HCT116 (cell line): ENCODE measurements around the gene LIMK2. TPM values are rescaled to one million over a fixed set of nuclear protein-coding genes. Genes with fewer than 3 reads are reported as not detected.

Experiments used
- ATAC-seq: fragments of 200-7000 bp; cut with Tn5 transposase; 2 replicates; pipeline ENCODE4 v1.9.1; 2020; ENCODE audit warnings: mild to moderate bottlenecking, moderate library complexity
- BruUV-seq: library from RNA; stranded (reverse); fragments of 400-500 nt; replicated peaks from 2 replicates; lab custom pipeline; 2021; lab: Mats Ljungman, UMichigan
- CTCF ChIA-PET: fragments of 300-600 bp; sonication (Branson Sonifier 250); formaldehyde crosslinking; loops from one replicate; lab custom pipeline; 2021; ENCODE audit warnings: antibody characterized with exemption; lab: Charles Lee
- POLR2A ChIA-PET: fragments of 300-600, 350-600 bp; sonication (Branson Sonifier 250); formaldehyde crosslinking; loops from one replicate; lab custom pipeline; 2021; ENCODE audit warnings: antibody characterized with exemption; lab: Charles Lee
- RAD21 ChIA-PET, 2 experiments: fragments of 300-600 bp; sonication (Branson Sonifier 250); formaldehyde crosslinking; loops; one replicate each; lab custom pipeline; 2023; ENCODE audit warnings: low total read pairs in 2 of 2; ENCODE audit not compliant: uncharacterized antibody in 2 of 2, unreplicated experiment in 2 of 2, low non-redundant PET in 1 of 2; lab: Charles Lee
- DNase-seq: peaks from one replicate; pipeline ENCODE4 v3.0.0-alpha.2; 2010; ENCODE audit warnings: low read depth, low spot score
- H2AFZ ChIP-seq: fragments of 200-600 bp; shearing (Covaris generic), sonication (generic); 2 replicates; pipeline ENCODE4 v1.6.1; 2017; ENCODE audit warnings: low read depth, mixed run types, mixed read lengths, antibody characterized with exemption, low read length; ENCODE audit not compliant: poor library complexity, severe bottlenecking
- H3K27ac ChIP-seq: 2 replicates; pipeline ENCODE4 v1.5.1; 2012; ENCODE audit warnings: low read depth, low read length
- H3K27me3 ChIP-seq: fragments of 200-600 bp; sonication (generic); 2 replicates; pipeline ENCODE4 v1.6.1; 2016; ENCODE audit warnings: mixed run types, low read length, mixed read lengths; ENCODE audit not compliant: insufficient read depth
- H3K36me3 ChIP-seq, 2 experiments: fragments of 200-500 bp in 1 of 2; fragments of 200-600 bp in 1 of 2; sonication (Bioruptor generic) in 1 of 2; sonication (generic) in 1 of 2; 2 replicates each; pipeline versions ENCODE4 v1.5.1 to v1.6.1; 2014 to 2016; ENCODE audit warnings: low read length in 2 of 2, inconsistent platforms in 1 of 2, mixed read lengths in 1 of 2, mixed run types in 1 of 2; ENCODE audit not compliant: insufficient read depth in 2 of 2, control insufficient read depth in 1 of 2
- H3K4me1 ChIP-seq, 2 experiments: fragments of 200-600 bp in 1 of 2; sonication (generic) in 1 of 2; 2 replicates each; pipeline versions ENCODE4 v1.5.1 to v1.6.1; 2012 to 2017; ENCODE audit warnings: low read length in 2 of 2, inconsistent platforms in 1 of 2, mild to moderate bottlenecking in 1 of 2, mixed read lengths in 1 of 2, mixed run types in 1 of 2, moderate library complexity in 1 of 2; ENCODE audit not compliant: insufficient read depth in 2 of 2, control insufficient read depth in 1 of 2
- H3K4me2 ChIP-seq: fragments of 200-600 bp; sonication (generic); 2 replicates; pipeline ENCODE4 v1.6.1; 2017; ENCODE audit warnings: mixed run types, low read length, mixed read lengths
- H3K4me3 ChIP-seq, 2 experiments: fragments of 200-600 bp in 1 of 2; sonication (generic) in 1 of 2; replicated peaks in 1 of 2; 2 replicates each; pipeline ENCODE4 v1.5.1; 2011 to 2016; ENCODE audit warnings: low read length in 2 of 2, control low read depth in 1 of 2, low read depth in 1 of 2, mild to moderate bottlenecking in 1 of 2, mixed read lengths in 1 of 2, mixed run types in 1 of 2
- H3K79me2 ChIP-seq: fragments of 200-600 bp; sonication (generic); 2 replicates; pipeline ENCODE4 v1.6.1; 2017; ENCODE audit warnings: mild to moderate bottlenecking, mixed run types, low read length, moderate library complexity, mixed read lengths; ENCODE audit not compliant: insufficient read depth
- H3K9ac ChIP-seq: fragments of 200-600 bp; sonication (generic); 2 replicates; pipeline ENCODE4 v1.6.1; 2016; ENCODE audit warnings: low read length, mixed read lengths
- H3K9me2 ChIP-seq: fragments of 200-600 bp; sonication (generic), shearing (Covaris generic); 2 replicates; pipeline ENCODE4 v1.6.1; 2017; ENCODE audit warnings: mixed run types, mild to moderate bottlenecking, moderate library complexity; ENCODE audit not compliant: insufficient read depth
- H3K9me3 ChIP-seq, 2 experiments: fragments of 200-500 bp in 1 of 2; fragments of 200-600 bp in 1 of 2; sonication (Bioruptor generic) in 1 of 2; sonication (generic) in 1 of 2; 2 replicates each; pipeline ENCODE4 v1.6.1; 2014 to 2017; ENCODE audit warnings: low read length in 2 of 2, mixed read lengths in 2 of 2, inconsistent platforms in 1 of 2, low read depth in 1 of 2, mild to moderate bottlenecking in 1 of 2, mixed run types in 1 of 2, moderate library complexity in 1 of 2; ENCODE audit not compliant: control insufficient read depth in 1 of 2, insufficient read depth in 1 of 2
- H4K20me1 ChIP-seq: fragments of 200-600 bp; sonication (generic), shearing (Covaris generic); 2 replicates; pipeline ENCODE4 v1.6.1; 2017; ENCODE audit warnings: mixed run types, mild to moderate bottlenecking, moderate library complexity; ENCODE audit not compliant: insufficient read depth
- FOSL1 ChIP-seq: IDR thresholded peaks from 2 replicates; pipeline ENCODE4 v1.6.1; 2012; ENCODE audit warnings: low read depth
- MAX ChIP-seq: IDR thresholded peaks from 2 replicates; pipeline ENCODE4 v1.6.1; 2012
- POLR2A ChIP-seq: IDR thresholded peaks from 2 replicates; pipeline ENCODE4 v1.7.0; 2011; ENCODE audit warnings: borderline replicate concordance; ENCODE audit not compliant: insufficient read depth, insufficient read length; ENCODE audit errors: extremely low read depth
- TCF7L2 ChIP-seq: IDR thresholded peaks from 2 replicates; pipeline ENCODE4 v1.7.0; 2011; ENCODE audit warnings: borderline replicate concordance, inconsistent platforms; ENCODE audit not compliant: insufficient read depth, insufficient read length; ENCODE audit errors: extremely low read depth
- YY1 ChIP-seq: IDR thresholded peaks from 2 replicates; pipeline ENCODE4 v1.6.1; 2011; ENCODE audit warnings: low read length, low read depth, moderate library complexity, mild to moderate bottlenecking; ENCODE audit not compliant: insufficient replicate concordance; ENCODE audit errors: extremely low read depth
- ZFX ChIP-seq: fragments of 450-650 bp; IDR thresholded peaks from 2 replicates; pipeline ENCODE4 v1.6.1; 2017
- intact Hi-C: fragments of 100-400 bp; cut with micrococcal nuclease; formaldehyde crosslinking; loops from 2 replicates; pipeline ENCODE4 v1.10.0; 2022
- total RNA-seq: library from RNA; stranded (reverse); gene quantifications from one replicate; pipeline ENCODE4 v1.2.1, GENCODE V29; 2021; ENCODE audit not compliant: unreplicated experiment
- TF ChIP-seq, protein P1 (sequence below), 3 experiments: fragments of 200-600 bp in 1 of 3; sonication (generic) in 1 of 3; IDR thresholded peaks in 2 of 3; conservative IDR thresholded peaks in 1 of 3; 2 replicates each; pipeline ENCODE4 v1.5.1; 2012 to 2017; ENCODE audit warnings: low read depth in 2 of 3, low read length in 2 of 3, antibody characterized with exemption in 1 of 3, borderline replicate concordance in 1 of 3, control low read depth in 1 of 3, mild to moderate bottlenecking in 1 of 3, mixed read lengths in 1 of 3, mixed run types in 1 of 3, moderate library complexity in 1 of 3; ENCODE audit not compliant: insufficient read depth in 1 of 3

LIMK2 gene
- total RNA-seq, 1 experiment from 2014 or later: 21.9 TPM

GRCh38 chr22:31253949-31254348 is 41.9 kb downstream of the LIMK2 start:
- H3K36me3 ChIP-seq: peaks cover 0 to under 1% of the 10 kb centered on the region in 2 experiments; a peak in 1 of 4 replicates
- TF ChIP-seq, protein P1, sequence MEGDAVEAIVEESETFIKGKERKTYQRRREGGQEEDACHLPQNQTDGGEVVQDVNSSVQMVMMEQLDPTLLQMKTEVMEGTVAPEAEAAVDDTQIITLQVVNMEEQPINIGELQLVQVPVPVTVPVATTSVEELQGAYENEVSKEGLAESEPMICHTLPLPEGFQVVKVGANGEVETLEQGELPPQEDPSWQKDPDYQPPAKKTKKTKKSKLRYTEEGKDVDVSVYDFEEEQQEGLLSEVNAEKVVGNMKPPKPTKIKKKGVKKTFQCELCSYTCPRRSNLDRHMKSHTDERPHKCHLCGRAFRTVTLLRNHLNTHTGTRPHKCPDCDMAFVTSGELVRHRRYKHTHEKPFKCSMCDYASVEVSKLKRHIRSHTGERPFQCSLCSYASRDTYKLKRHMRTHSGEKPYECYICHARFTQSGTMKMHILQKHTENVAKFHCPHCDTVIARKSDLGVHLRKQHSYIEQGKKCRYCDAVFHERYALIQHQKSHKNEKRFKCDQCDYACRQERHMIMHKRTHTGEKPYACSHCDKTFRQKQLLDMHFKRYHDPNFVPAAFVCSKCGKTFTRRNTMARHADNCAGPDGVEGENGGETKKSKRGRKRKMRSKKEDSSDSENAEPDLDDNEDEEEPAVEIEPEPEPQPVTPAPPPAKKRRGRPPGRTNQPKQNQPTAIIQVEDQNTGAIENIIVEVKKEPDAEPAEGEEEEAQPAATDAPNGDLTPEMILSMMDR (IDR thresholded peaks at IDR 0.05 in 2 of 3, conservative IDR thresholded peaks at IDR 0.05 in 1 of 3; ENCODE audit: borderline replicate concordance in 1 of 3, insufficient read depth in 1 of 3, low read depth in 2 of 3, low read length in 2 of 3): 0 out of 6 replicates have a peak, but pooled peaks of 1 of the 3 experiments have one; percentile 2
- TF ChIP-seq YY1: no peak
- no peak for TF ChIP-seq FOSL1
- no peak for TF ChIP-seq TCF7L2
- no peak for TF ChIP-seq POLR2A
- no peak for TF ChIP-seq ZFX
- no peak for TF ChIP-seq MAX
- H3K27me3 ChIP-seq: no peaks in the 10 kb centered on the region
- ATAC-seq (peak; percentile 78), DNase-seq (no peak)
- intact Hi-C loops: no loop called here
- ChIA-PET RAD21 (no interaction called here), POLR2A (interaction anchor here (1.5 kb wide), 1 partner anchor 11 kb away, joined by 3 read pairs; no protein-coding TSS in a partner anchor), CTCF (interaction anchor here (1.5 to 1.9 kb wide), 2 partner anchors 19 to 42 kb away, joined by 4 to 13 read pairs; partner anchors contain the start of gene LIMK2)
- H3K4me2 ChIP-seq: peak overlapping the region; percentile 47; the same call in 1 of the 2 replicates
- peaks cover 15% of the 10 kb centered on the region in 2 experiments for H3K4me1 ChIP-seq
- no peak overlapping the region for H3K4me3 ChIP-seq
- H3K9me2 ChIP-seq: no peaks in the 10 kb centered on the region
- no peak overlapping the region for H3K9ac ChIP-seq
- H3K27ac ChIP-seq: peak overlapping the region; percentile 34
- BruUV-seq: no TSS peak
- H4K20me1 ChIP-seq: no peaks in the 10 kb centered on the region
- no peaks in the 10 kb centered on the region for H3K9me3 ChIP-seq
- H3K79me2 ChIP-seq: no peaks in the 10 kb centered on the region; the same call in 1 of the 2 replicates
- H2AFZ ChIP-seq: no peak overlapping the region
